ENCODE results near the gene HADH.

GRCh38 chr4:108013955-108014354 is 24.3 kb downstream of the HADH start:
- TF ChIP-seq CTCF (IDR thresholded peaks at IDR 0.05) (no peak), POLR2A (IDR thresholded peaks at IDR 0.05) (no peak)

Measured in right lobe of liver (tissue), 4 donors.